Fibroblast of lung (primary cell): ENCODE data around the gene MARCHF2. TPM values are rescaled to one million over a fixed set of nuclear protein-coding genes. Genes with fewer than 3 reads are reported as not detected.

Source experiments
- DNase-seq, 2 donors: peaks; one replicate each; pipeline versions ENCODE4 v3.0.0 to v3.0.0-alpha.2; 2010; ENCODE audit warnings: low read depth in 2 of 2
- H2AFZ ChIP-seq: 2 replicates; pipeline ENCODE4 v1.5.1; 2012; ENCODE audit warnings: low read length, control low read depth, inconsistent platforms
- H3K27ac ChIP-seq: 2 replicates; pipeline ENCODE4 v1.5.1; 2011; ENCODE audit warnings: low read length, control low read depth; ENCODE audit not compliant: insufficient read depth
- H3K27me3 ChIP-seq: 2 replicates; pipeline ENCODE4 v1.5.1; 2011; ENCODE audit warnings: mild to moderate bottlenecking, low read length; ENCODE audit not compliant: control insufficient read depth, insufficient read depth
- H3K36me3 ChIP-seq: 2 replicates; pipeline ENCODE4 v1.5.1; 2011; ENCODE audit warnings: low read length; ENCODE audit not compliant: control insufficient read depth, insufficient read depth
- H3K4me1 ChIP-seq: 2 replicates; pipeline ENCODE4 v1.5.1; 2011; ENCODE audit warnings: low read length; ENCODE audit not compliant: control insufficient read depth, insufficient read depth; ENCODE audit errors: extremely low read depth
- H3K4me2 ChIP-seq: 2 replicates; pipeline ENCODE4 v1.5.1; 2011; ENCODE audit warnings: low read length, control low read depth; ENCODE audit not compliant: insufficient read depth; ENCODE audit errors: extremely low read depth
- H3K4me3 ChIP-seq, 4 experiments: fragments of 200-600 bp in 1 of 4; sonication (generic) in 1 of 4; replicated peaks in 1 of 4; 2 replicates each; pipeline ENCODE4 v1.5.1; 2011 to 2016; ENCODE audit warnings: low read length in 4 of 4, low read depth in 3 of 4, mild to moderate bottlenecking in 3 of 4, control low read depth in 2 of 4, inconsistent platforms in 1 of 4, mixed read lengths in 1 of 4; ENCODE audit not compliant: insufficient read depth in 1 of 4; ENCODE audit errors: control extremely low read depth in 1 of 4
- H3K79me2 ChIP-seq: 2 replicates; pipeline ENCODE4 v1.5.1; 2012; ENCODE audit warnings: mild to moderate bottlenecking, low read length, inconsistent platforms; ENCODE audit not compliant: control insufficient read depth, insufficient read depth
- H3K9ac ChIP-seq: 2 replicates; pipeline ENCODE4 v1.5.1; 2011; ENCODE audit warnings: mild to moderate bottlenecking, low read length, control low read depth; ENCODE audit not compliant: insufficient read depth
- H3K9me3 ChIP-seq: 2 replicates; pipeline ENCODE4 v1.5.1; 2012; ENCODE audit warnings: low read depth, low read length; ENCODE audit not compliant: control insufficient read depth, insufficient read depth
- H4K20me1 ChIP-seq: 2 replicates; pipeline ENCODE4 v1.5.1; 2011; ENCODE audit warnings: low read length; ENCODE audit not compliant: control insufficient read depth, insufficient read depth; ENCODE audit errors: extremely low read depth
- CTCF ChIP-seq, 2 donors: IDR thresholded peaks in 1 of 2; conservative IDR thresholded peaks in 1 of 2; 1 replicate in 1 of 2; 2 replicates in 1 of 2; pipeline ENCODE4 v1.5.1; 2011 to 2012; ENCODE audit warnings: low read length in 2 of 2, control low read depth in 1 of 2, inconsistent platforms in 1 of 2, low read depth in 1 of 2, mild to moderate bottlenecking in 1 of 2
- EZH2 ChIP-seq: IDR thresholded peaks from 2 replicates; pipeline ENCODE4 v1.5.1; 2012; ENCODE audit warnings: low read length, control low read depth, mild to moderate bottlenecking; ENCODE audit errors: missing control alignments
- polyA plus RNA-seq, 2 donors: library from polyadenylated mRNA; depleted of rRNA in 1 of 2; stranded (reverse) in 1 of 2; unstranded in 1 of 2; fragments of >200 nt; gene quantifications; 2 replicates each; pipeline ENCODE4 v1.2.1, GENCODE V29; 2011 to 2012; ENCODE audit warnings: missing spikeins in 1 of 2
- total RNA-seq: library from RNA; depleted of rRNA; stranded (reverse); fragments of >200 nt; gene quantifications from 2 replicates; pipeline ENCODE4 v1.2.1, GENCODE V29; 2014

Gene MARCHF2
- total and polyA plus RNA-seq, 2 donors (not counting 1 experiment from before 2014, with no cell fraction given), result 16.8 to 90.8 TPM

DNA sequence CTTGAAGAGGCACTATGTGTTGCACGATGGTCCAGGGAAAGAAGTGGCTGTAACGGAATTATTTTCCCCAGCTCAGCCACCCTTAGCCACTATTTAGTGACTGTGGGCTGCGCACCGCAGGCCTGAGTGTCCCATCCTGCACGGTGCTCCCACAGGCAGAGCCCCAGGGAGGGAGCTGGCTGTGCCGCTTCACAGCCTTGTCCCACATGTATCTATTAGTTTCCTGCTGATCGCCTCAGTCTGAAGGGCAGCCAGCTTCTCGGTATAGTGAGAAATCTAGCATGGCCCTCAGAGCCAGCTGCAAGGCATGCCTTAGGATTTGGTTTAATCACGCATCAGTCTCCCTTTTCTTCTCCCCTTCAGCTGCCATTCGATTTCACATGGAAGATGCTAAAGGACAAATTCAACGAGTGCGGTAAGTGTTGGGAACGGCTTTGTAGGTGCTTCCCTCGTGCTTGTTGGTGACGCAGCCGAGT lies 73.6 kb downstream of the MARCHF2 start:
- Histone ChIP-seq H2AFZ (no peak overlapping the region), H3K79me2 (peaks cover 15% of the 10 kb centered on the region), H3K27me3 (no peaks in the 10 kb centered on the region), H3K4me3 (no peak overlapping the region), H3K4me1 (no peaks in the 10 kb centered on the region), H3K9me3 (no peaks in the 10 kb centered on the region), H3K9ac (no peak overlapping the region), H4K20me1 (no peaks in the 10 kb centered on the region), H3K36me3 (peaks cover 36% of the 10 kb centered on the region), H3K27ac (no peak overlapping the region), H3K4me2 (no peak overlapping the region)
- TF ChIP-seq EZH2 (no peak), CTCF (conservative IDR thresholded peaks at IDR 0.05 in 1 of 2, IDR thresholded peaks at IDR 0.05 in 1 of 2; ENCODE audit: low read depth in 1 of 2, low read length in 2 of 2) (no peak)
- no peak for DNase-seq

DNA sequence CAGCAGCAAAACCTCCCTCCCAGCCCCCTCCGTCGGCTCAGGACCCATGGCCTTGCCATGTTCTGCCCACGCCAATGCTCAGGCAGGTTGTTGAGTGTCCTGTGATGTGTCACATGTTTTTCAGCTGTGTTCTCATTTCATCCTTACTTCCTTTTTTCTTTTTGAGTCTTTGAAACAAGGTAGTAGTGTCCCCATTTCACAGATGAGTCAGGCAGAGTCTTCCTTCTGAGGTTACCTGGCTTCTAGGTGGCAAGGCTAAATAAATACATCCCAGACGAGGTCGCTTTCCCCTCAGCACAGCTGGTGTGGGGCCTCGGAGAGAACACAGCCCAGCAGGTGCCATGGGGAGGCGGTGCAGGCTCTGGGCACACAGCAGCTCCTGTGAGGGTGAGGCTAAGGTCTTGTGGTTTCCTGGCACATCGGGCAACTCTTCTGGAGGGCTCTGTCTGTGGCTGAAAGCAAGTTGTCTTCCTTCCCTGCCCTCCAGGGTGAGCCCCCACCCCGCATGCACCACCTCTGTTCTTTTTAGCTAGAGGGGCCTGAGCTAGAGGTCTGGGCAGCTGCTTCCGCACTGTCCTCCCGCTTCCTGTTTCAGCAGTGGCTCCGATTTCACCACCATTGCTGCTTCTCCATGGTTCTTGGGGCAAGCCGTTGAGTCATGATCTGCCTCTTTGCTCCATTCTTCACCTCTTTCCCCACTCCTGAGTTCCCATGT lies 74.2 kb downstream of the MARCHF2 start:
- no peaks in the 10 kb centered on the region for H3K27me3 ChIP-seq
- H3K4me3 ChIP-seq, result no peak overlapping the region
- H3K9ac ChIP-seq, result no peak overlapping the region
- no peaks in the 10 kb centered on the region for H3K4me1 ChIP-seq
- H3K79me2 ChIP-seq, result peaks cover 11% of the 10 kb centered on the region
- DNase-seq, result no peak
- no peaks in the 10 kb centered on the region for H4K20me1 ChIP-seq
- no peak overlapping the region for H3K4me2 ChIP-seq
- TF ChIP-seq EZH2, result no peak
- H2AFZ ChIP-seq, result no peak overlapping the region
- H3K9me3 ChIP-seq, result no peaks in the 10 kb centered on the region
- H3K36me3 ChIP-seq, result peaks cover 35% of the 10 kb centered on the region
- H3K27ac ChIP-seq, result no peak overlapping the region

DNA sequence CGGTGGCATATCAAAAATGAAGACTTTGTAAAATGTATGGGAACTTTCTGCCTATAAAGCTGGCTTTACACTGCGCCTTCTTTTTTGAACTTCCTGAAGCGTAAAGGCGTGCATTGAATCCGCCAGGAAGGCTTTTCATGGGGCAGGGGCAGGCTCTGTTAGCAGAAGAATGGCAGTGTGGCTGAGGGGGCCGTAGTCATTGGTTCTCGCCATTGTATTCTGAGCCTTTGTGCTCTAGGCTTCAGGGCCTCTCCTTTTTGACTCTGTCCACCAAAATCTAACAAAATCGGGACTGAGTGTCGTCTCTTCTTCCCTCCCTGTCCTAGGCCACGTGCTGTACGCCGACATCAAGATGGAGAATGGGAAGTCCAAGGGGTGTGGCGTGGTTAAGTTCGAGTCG lies 75.3 kb downstream of the MARCHF2 start:
- Histone ChIP-seq H2AFZ (no peak overlapping the region), H3K4me3 (no peak overlapping the region), H3K36me3 (peaks cover 30% of the 10 kb centered on the region), H3K4me2 (no peak overlapping the region), H3K27ac (no peak overlapping the region), H3K79me2 (peaks cover 3% of the 10 kb centered on the region), H3K4me1 (no peaks in the 10 kb centered on the region), H3K27me3 (no peaks in the 10 kb centered on the region), H3K9ac (no peak overlapping the region), H4K20me1 (no peaks in the 10 kb centered on the region), H3K9me3 (no peaks in the 10 kb centered on the region)
- no peak for DNase-seq
- no peak for TF ChIP-seq CTCF (conservative IDR thresholded peaks at IDR 0.05 in 1 of 2, IDR thresholded peaks at IDR 0.05 in 1 of 2; ENCODE audit: low read depth in 1 of 2, low read length in 2 of 2)
- no peak for TF ChIP-seq EZH2

Other genes with a start within 250 kb of the MARCHF2 start
- 17.0 and 27.0 TPM in 2 replicates for gene CERS4, start 203.9 kb upstream of the MARCHF2 start, total RNA-seq
- 0.74 and 1.5 TPM in 2 replicates for gene CERS4, start 203.9 kb upstream of the MARCHF2 start, polyA plus RNA-seq
- gene CD320, start 104.9 kb upstream of the MARCHF2 start, total RNA-seq, result 9.8 and 22.6 TPM in 2 replicates
- 13.9 and 29.1 TPM in 2 replicates for gene CD320, start 104.9 kb upstream of the MARCHF2 start, polyA plus RNA-seq
- gene NDUFA7, start 91.9 kb upstream of the MARCHF2 start, total RNA-seq, result 19.3 and 33.7 TPM in 2 replicates
- 20.9 and 25.5 TPM in 2 replicates for gene NDUFA7, start 91.9 kb upstream of the MARCHF2 start, polyA plus RNA-seq
- gene RPS28, start 91.8 kb upstream of the MARCHF2 start, total RNA-seq, result 216 and 254 TPM in 2 replicates
- 286 and 331 TPM in 2 replicates for gene RPS28, start 91.8 kb upstream of the MARCHF2 start, polyA plus RNA-seq
- gene KANK3, start 70.0 kb upstream of the MARCHF2 start, total RNA-seq, result 0.17 and 0.26 TPM in 2 replicates
- gene KANK3, start 70.0 kb upstream of the MARCHF2 start, polyA plus RNA-seq, result 0.23 TPM in 1 of 2 replicates, not detected in the other
- gene ANGPTL4, start 49.1 kb upstream of the MARCHF2 start, total RNA-seq, result 1.7 and 6.7 TPM in 2 replicates
- gene ANGPTL4, start 49.1 kb upstream of the MARCHF2 start, polyA plus RNA-seq, result 6.0 and 6.6 TPM in 2 replicates
- gene RAB11B, start 22.9 kb upstream of the MARCHF2 start, total RNA-seq, result 46.2 and 47.0 TPM in 2 replicates
- 27.8 and 34.8 TPM in 2 replicates for gene RAB11B, start 22.9 kb upstream of the MARCHF2 start, polyA plus RNA-seq
- gene HNRNPM, start 31.7 kb downstream of the MARCHF2 start, total RNA-seq, result 36.2 and 51.5 TPM in 2 replicates
- gene HNRNPM, start 31.7 kb downstream of the MARCHF2 start, polyA plus RNA-seq, result 104 and 136 TPM in 2 replicates
- gene PRAM1, start 89.3 kb downstream of the MARCHF2 start, total RNA-seq, result not detected in 2 replicates
- not detected in 2 replicates for gene PRAM1, start 89.3 kb downstream of the MARCHF2 start, polyA plus RNA-seq
- 2.8 and 4.0 TPM in 2 replicates for gene ZNF414, start 100.9 kb downstream of the MARCHF2 start, total RNA-seq
- 2.9 and 3.4 TPM in 2 replicates for gene ZNF414, start 100.9 kb downstream of the MARCHF2 start, polyA plus RNA-seq
- under 0.01 and 0.17 TPM in 2 replicates for gene MYO1F, start 164.1 kb downstream of the MARCHF2 start, total RNA-seq
- gene MYO1F, start 164.1 kb downstream of the MARCHF2 start, polyA plus RNA-seq, result 0.03 and 0.08 TPM in 2 replicates
- gene ADAMTS10, start 197.4 kb downstream of the MARCHF2 start, total RNA-seq, result 11.2 and 13.1 TPM in 2 replicates
- 0.81 and 2.0 TPM in 2 replicates for gene ADAMTS10, start 197.4 kb downstream of the MARCHF2 start, polyA plus RNA-seq
- not detected in 2 replicates for gene NFILZ, start 217.3 kb downstream of the MARCHF2 start, total RNA-seq
- not detected in 2 replicates for gene NFILZ, start 217.3 kb downstream of the MARCHF2 start, polyA plus RNA-seq